Smooth muscle cell (in vitro differentiated cells): ENCODE data around the gene NISCH. TPM values are rescaled to one million over a fixed set of nuclear protein-coding genes. Genes with fewer than 3 reads are reported as not detected.
"Not testable (repeated sequence)": the region's sequence is repeated elsewhere in the genome, so short reads cannot be mapped to it uniquely, and the experiment has no call there.

Source experiments
- DNase-seq: peaks from one replicate; lab custom pipeline; 2025; ENCODE audit not compliant: unreplicated experiment; lab: John Stamatoyannopoulos, UW
- H2AFZ ChIP-seq: fragments of 200-600 bp; sonication (generic); 2 replicates; pipeline ENCODE4 v1.6.0; 2016; ENCODE audit warnings: antibody characterized with exemption, low read depth, mild to moderate bottlenecking
- H3F3A ChIP-seq: fragments of 200-600 bp; sonication (generic); 2 replicates; pipeline ENCODE4 v1.6.0; 2017; ENCODE audit warnings: antibody characterized with exemption, low read depth
- H3K27ac ChIP-seq: fragments of 200-600 bp; sonication (generic); 2 replicates; pipeline ENCODE4 v1.5.1; 2016; ENCODE audit warnings: low read depth, mild to moderate bottlenecking
- H3K27me3 ChIP-seq: fragments of 200-600 bp; sonication (generic); 2 replicates; pipeline ENCODE4 v1.6.1; 2016; ENCODE audit warnings: low read depth, mild to moderate bottlenecking
- H3K36me3 ChIP-seq: fragments of 200-600 bp; sonication (generic); 2 replicates; pipeline ENCODE4 v1.5.1; 2016; ENCODE audit warnings: low read depth
- H3K4me1 ChIP-seq: fragments of 200-600 bp; sonication (generic); 2 replicates; pipeline ENCODE4 v1.5.1; 2016; ENCODE audit warnings: low read depth
- H3K4me2 ChIP-seq: fragments of 200-600 bp; sonication (generic); 2 replicates; pipeline ENCODE4 v1.6.0; 2016; ENCODE audit warnings: mild to moderate bottlenecking
- H3K4me3 ChIP-seq: fragments of 200-600 bp; sonication (generic); 2 replicates; pipeline ENCODE4 v1.5.1; 2016; ENCODE audit warnings: mild to moderate bottlenecking
- H3K79me2 ChIP-seq: fragments of 200-600 bp; sonication (generic); 2 replicates; pipeline ENCODE4 v1.6.0; 2016; ENCODE audit warnings: low read depth, mild to moderate bottlenecking
- H3K9ac ChIP-seq: fragments of 200-600 bp; sonication (generic); 2 replicates; pipeline ENCODE4 v1.6.0; 2016; ENCODE audit warnings: low read depth
- H3K9me3 ChIP-seq: fragments of 200-600 bp; sonication (generic); replicated peaks from 2 replicates; pipeline ENCODE4 v1.5.1; 2016; ENCODE audit warnings: low read depth
- H4K20me1 ChIP-seq: fragments of 200-600 bp; sonication (generic); 2 replicates; pipeline ENCODE4 v1.6.0; 2016; ENCODE audit warnings: low read depth
- CTCF ChIP-seq: fragments of 200-600 bp; sonication (generic); IDR thresholded peaks from 2 replicates; pipeline ENCODE4 v1.5.1; 2017; ENCODE audit warnings: borderline replicate concordance, mild to moderate bottlenecking, antibody characterized with exemption; ENCODE audit not compliant: insufficient read depth, poor library complexity, severe bottlenecking
- WGBS: methylation state at CpG from one replicate; pipeline ENCODE4 v1.1.7; 2016; ENCODE audit warnings: low lambda C conversion rate; 5-methylcytosine and 5-hydroxymethylcytosine counted together
- polyA plus RNA-seq: library from polyadenylated mRNA; unstranded; fragments of >200 nt; fragmentation: Nextera tagmentation; extraction: Ambion mirVana; gene quantifications from 2 replicates; pipeline ENCODE4 v1.2.1, GENCODE V29; 2016
- total RNA-seq: library from RNA; depleted of rRNA; stranded (reverse); fragments of >200 nt; gene quantifications from 2 replicates; pipeline ENCODE4 v1.2.3, GENCODE V29; 2014

The NISCH gene
- total and polyA plus RNA-seq, 2 experiments from 2014 or later = 47.3 to 55.2 TPM

GRCh38 chr3:52524258-52524751 lies 68.9 kb downstream of the NISCH start:
- H3K4me3 ChIP-seq = no peak overlapping the region
- H3K27me3 ChIP-seq = no peaks in the 10 kb centered on the region
- no peak overlapping the region for H2AFZ ChIP-seq
- H3K4me2 ChIP-seq = no peak overlapping the region
- TF ChIP-seq CTCF = no peak
- DNase-seq = no peak
- no peak overlapping the region for H3K27ac ChIP-seq
- 97% methylated on average over 18 of the region's 18 CpGs for WGBS
- no peaks in the 10 kb centered on the region for H3K9me3 ChIP-seq
- H3K79me2 ChIP-seq = no peaks in the 10 kb centered on the region
- H4K20me1 ChIP-seq = peaks cover 42% of the 10 kb centered on the region
- H3K4me1 ChIP-seq = no peaks in the 10 kb centered on the region
- no peak overlapping the region for H3K9ac ChIP-seq
- H3K36me3 ChIP-seq = no peaks in the 10 kb centered on the region
- H3F3A ChIP-seq = no peaks in the 10 kb centered on the region

DNA sequence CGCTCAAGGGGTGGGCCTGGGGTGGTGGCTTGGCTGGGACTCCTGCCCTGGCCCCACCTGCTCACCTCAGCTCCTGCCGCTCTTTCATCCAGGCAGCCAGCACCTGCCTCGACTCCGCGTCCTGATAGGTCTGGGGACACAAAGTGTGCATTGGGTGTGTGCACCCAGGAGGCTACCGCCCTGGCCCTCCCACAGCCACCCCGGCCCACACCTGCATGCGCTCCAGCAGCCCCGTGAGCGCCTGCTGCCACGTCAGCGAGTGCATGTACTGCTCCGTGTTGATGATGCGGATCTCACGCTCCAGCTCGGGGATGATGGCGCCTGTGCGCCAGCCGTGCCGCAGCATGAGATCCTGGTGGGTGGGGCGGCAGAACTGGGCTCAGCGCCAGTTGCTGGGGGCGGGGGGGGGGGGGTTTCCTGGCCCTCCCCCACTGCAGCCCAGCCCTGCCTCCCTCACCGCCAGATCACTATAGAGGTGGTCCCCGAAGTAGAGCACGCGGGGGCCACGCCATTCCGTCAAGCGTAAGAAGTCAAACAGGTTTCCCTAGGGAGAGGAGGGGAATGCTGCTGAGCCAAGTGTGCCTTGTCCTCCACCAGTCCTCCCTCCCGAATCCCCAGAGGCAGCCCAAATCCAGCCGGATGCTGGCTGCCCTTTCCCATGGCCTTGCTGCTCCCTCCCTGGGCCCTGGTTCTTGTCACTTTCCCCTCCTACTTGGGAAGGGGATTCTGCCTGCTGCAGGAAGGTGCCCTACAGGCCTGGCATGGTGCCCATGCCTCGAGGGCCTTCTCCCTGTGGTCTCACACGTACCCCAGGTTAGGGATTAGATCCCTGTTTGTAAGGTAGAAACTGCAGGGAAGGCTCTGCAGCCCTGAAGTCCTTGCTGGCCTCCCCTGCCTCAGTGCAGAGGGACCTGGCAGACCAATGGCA lies 69.6 kb downstream of the NISCH start:
- H3K4me2 ChIP-seq = no peak overlapping the region
- TF ChIP-seq CTCF = no peak
- peaks cover 49% of the 10 kb centered on the region for H4K20me1 ChIP-seq
- H3F3A ChIP-seq = no peaks in the 10 kb centered on the region
- H3K4me1 ChIP-seq = no peaks in the 10 kb centered on the region
- no peak overlapping the region for H3K9ac ChIP-seq
- WGBS = 95% methylated on average over 29 of the region's 34 CpGs
- H2AFZ ChIP-seq = no peak overlapping the region
- DNase-seq = no peak
- H3K4me3 ChIP-seq = no peak overlapping the region
- H3K9me3 ChIP-seq = no peaks in the 10 kb centered on the region
- H3K79me2 ChIP-seq = peaks cover 2% of the 10 kb centered on the region
- no peaks in the 10 kb centered on the region for H3K27me3 ChIP-seq
- no peak overlapping the region for H3K27ac ChIP-seq
- no peaks in the 10 kb centered on the region for H3K36me3 ChIP-seq

GRCh38 chr3:52525680-52526561 lies 70.5 kb downstream of the NISCH start:
- Histone ChIP-seq H3K27me3 (no peaks in the 10 kb centered on the region), H3K9ac (no peak overlapping the region), H3K79me2 (peaks cover 8% of the 10 kb centered on the region), H3K9me3 (no peaks in the 10 kb centered on the region), H3K4me3 (no peak overlapping the region), H3F3A (no peaks in the 10 kb centered on the region), H3K27ac (no peak overlapping the region), H3K4me2 (no peak overlapping the region), H4K20me1 (peaks cover 58% of the 10 kb centered on the region), H3K36me3 (no peaks in the 10 kb centered on the region), H3K4me1 (peaks cover 2% of the 10 kb centered on the region), H2AFZ (no peak overlapping the region)
- 97% methylated on average over 9 of the region's 9 CpGs for WGBS
- no peak for DNase-seq
- no peak for TF ChIP-seq CTCF

GRCh38 chr3:52526671-52527038 lies 71.3 kb downstream of the NISCH start:
- H3K4me2 ChIP-seq, DNase-seq, H3K36me3 ChIP-seq, H3F3A ChIP-seq, H3K4me3 ChIP-seq, H3K4me1 ChIP-seq, H3K27me3 ChIP-seq, H3K27ac ChIP-seq, H3K9ac ChIP-seq, H3K9me3 ChIP-seq, H2AFZ ChIP-seq: not testable (repeated sequence)
- 98% methylated on average over 5 of the region's 5 CpGs for WGBS
- Histone ChIP-seq H3K79me2 (peaks cover 15% of the 10 kb centered on the region), H4K20me1 (peaks cover 65% of the 10 kb centered on the region)
